Subcutaneous preadipocyte (primary cell): ENCODE results near the gene FTHL17. TPM values are rescaled to one million over a fixed set of nuclear protein-coding genes. Genes with fewer than 3 reads are reported as not detected.

ENCODE experiments used
- total RNA-seq: library from RNA; depleted of rRNA; stranded (reverse); fragments of >200 nt; gene quantifications from 2 replicates; pipeline ENCODE4 v1.2.3, GENCODE V29; 2012

Gene FTHL17
- not detected in 2 replicates for total RNA-seq

GRCh38 chrX:31071725-31072124 lies at the start of gene FTHL17:
Gene FTHL17 (minus strand): TSS chrX:31072041. CDS start chrX:31071953, 88 bp downstream.

Other genes with a start within 250 kb of the FTHL17 start
- 9.9 and 10.9 TPM in 2 replicates for gene TAB3, start 182.8 kb downstream of the FTHL17 start, total RNA-seq